ENCODE results near the gene SNRPB.
A peak's percentile ranks its signal among the peaks of the same experiment; 100 is the strongest.

The SNRPB gene

DNA sequence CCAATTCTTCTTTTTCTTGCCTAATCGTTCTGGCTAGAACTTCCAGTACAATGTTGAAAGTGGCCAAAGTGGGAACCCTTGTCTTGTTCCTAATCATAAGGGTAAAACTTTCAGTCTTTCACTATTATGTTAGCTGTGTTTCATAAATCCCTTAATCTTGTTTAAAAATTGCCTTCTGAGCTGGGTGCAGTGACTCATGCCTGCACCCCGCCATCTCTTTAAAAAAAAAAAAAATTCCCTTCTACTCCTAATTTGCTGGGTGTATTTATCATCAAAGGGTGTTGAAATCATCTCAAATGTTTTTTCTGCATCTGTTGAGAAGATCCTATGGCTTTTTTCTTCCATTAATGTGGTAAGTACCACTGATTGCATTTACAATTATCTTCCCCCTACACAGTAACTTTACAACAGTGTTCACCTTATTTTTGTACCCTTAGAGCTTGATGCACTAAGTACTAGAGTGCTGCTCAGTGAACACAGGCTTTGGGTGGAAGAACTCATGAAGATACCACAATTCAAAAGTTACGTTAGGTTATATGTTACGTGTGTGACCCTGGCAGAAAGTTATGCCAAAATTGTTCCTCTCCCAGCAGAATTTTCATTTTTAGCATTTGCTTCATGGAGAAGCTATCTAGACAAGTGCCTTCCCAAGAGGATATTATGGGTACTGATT, 9.7 kb downstream of the SNRPB start:
- TF ChIP-seq, protein P1, sequence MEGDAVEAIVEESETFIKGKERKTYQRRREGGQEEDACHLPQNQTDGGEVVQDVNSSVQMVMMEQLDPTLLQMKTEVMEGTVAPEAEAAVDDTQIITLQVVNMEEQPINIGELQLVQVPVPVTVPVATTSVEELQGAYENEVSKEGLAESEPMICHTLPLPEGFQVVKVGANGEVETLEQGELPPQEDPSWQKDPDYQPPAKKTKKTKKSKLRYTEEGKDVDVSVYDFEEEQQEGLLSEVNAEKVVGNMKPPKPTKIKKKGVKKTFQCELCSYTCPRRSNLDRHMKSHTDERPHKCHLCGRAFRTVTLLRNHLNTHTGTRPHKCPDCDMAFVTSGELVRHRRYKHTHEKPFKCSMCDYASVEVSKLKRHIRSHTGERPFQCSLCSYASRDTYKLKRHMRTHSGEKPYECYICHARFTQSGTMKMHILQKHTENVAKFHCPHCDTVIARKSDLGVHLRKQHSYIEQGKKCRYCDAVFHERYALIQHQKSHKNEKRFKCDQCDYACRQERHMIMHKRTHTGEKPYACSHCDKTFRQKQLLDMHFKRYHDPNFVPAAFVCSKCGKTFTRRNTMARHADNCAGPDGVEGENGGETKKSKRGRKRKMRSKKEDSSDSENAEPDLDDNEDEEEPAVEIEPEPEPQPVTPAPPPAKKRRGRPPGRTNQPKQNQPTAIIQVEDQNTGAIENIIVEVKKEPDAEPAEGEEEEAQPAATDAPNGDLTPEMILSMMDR (IDR thresholded peaks at IDR 0.05), result no peak
- no peak overlapping the region for H3K4me3 ChIP-seq
- H3K27ac ChIP-seq, result no peak overlapping the region
- no peak for DNase-seq (ENCODE audit: low spot score)

DNA sequence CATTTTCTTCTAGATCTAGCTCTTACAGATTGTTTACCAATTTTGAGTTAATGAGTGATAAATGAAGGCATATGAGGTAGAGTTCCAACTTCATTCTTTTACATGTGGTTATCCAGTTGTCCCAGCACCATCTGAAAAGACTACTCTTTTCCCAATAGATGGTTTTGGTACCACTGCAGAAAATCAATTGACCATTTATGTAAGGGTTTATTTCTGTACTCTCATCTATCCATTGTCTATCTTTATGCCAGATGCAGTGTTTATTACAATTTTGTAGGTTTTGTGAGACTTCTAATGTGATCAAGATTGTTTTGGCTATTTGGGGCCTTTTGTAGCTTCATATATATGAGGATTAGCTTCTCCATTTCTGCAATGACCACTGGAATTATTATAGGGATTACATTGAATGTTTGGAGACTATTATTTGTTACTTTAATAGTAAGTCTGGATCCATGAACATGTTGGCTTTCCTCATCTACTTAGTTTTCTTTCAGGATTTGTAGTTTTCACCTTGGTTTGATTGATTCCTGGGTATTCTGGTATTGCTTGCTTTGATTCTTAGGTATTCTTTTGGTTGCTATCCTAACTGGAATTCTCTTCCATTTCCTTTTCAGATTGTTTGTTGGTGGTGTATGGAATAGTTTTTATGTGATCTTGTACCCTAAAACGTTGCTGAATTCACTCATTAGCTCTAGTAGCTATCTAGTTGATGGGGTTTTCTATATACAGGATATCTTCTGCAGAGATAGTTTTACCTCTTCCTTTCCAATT, 10.4 kb downstream of the SNRPB start:
- Histone ChIP-seq H3K27ac (no peak overlapping the region), H3K4me3 (no peak overlapping the region)
- DNase-seq (ENCODE audit: low spot score), result no peak
- TF ChIP-seq, protein P1 (IDR thresholded peaks at IDR 0.05), result no peak

DNA sequence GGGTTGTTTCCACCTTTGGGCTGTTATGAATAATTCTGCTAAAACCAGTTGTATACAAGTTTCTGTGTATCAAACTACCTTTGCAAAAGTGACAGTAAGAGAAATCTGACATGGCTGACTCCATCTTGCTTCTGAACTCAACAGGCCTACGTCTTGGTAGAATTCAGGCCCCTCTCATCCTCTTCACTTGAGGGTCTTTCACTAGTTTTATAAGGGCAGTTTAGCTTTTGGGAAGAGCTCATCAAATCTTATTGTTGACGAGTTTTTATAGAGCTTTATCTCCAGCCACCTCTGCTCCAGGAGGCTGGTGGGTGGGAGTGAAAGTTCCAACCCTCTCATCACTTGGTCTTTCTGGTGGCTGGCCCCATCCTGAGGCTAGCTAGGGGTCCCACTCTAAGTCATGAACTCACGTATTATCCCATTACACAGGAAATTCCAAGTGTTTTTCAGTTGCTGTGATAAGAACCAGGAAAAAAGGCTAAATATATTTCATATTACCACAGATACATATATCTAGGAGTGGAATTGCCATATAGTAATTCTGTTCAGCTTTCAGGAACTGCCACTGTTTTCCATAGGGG, 11.6 kb downstream of the SNRPB start:
- TF ChIP-seq, protein P1 (IDR thresholded peaks at IDR 0.05), result no peak
- Histone ChIP-seq H3K4me3 (no peak overlapping the region), H3K27ac (no peak overlapping the region)
- DNase-seq (ENCODE audit: low spot score), result no peak

DNA sequence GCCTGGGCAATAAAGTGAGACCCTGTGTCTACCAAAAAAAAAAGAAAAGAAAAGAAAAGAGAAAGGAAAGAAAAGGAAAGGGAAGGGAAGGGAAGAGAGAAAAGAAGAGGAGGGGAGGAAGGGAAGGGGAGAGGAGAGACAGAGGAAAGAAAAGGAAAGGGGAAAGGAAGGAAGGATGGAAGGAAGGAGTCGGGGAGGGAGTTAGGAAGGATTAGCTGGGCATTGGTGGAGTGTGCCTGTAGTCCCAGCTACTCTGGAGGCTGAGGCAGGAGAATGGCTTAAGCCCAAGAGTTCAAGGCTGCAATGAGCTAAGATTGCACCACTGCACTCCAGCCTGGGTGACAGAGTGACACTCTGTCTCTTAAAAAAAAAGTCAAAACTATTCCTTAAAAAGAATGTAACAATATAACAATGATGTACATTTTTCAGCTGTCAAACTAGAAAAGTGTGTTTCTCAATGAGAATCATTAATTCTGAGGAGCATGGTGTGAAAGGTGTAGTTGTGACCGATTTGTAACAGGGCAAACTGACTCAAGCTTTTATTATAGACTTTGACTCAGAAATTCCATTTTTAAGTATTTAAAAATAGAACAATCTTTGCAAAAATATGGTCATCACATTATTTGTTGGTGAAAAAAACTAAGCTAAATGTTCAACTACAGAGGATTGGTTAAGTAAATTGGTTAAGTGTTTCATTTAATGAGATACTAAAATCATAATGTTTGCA, 14.7 kb downstream of the SNRPB start:
- TF ChIP-seq, protein P1 (IDR thresholded peaks at IDR 0.05), result no peak
- Histone ChIP-seq H3K27ac (no peak overlapping the region), H3K4me3 (no peak overlapping the region)
- no peak for DNase-seq (ENCODE audit: low spot score)

DNA sequence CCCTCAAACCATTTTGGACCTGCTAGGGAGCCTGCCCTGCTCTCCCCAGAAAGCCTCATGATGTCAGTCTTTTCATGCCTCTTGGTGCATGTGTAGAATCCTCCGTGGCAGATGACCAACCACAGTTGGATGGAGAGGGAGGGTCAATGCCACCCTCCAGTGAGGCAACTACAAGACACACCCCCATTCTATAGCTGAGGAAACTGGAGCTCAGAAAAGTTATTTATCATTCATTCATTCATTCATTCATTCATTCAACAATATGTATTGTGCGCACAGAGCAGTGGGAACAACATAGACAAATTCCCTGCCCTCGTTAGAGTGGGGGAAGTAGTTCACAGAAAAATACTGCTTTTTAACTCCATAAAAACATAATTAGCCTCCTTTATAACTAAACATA, 16.8 kb downstream of the SNRPB start:
- H3K27ac ChIP-seq, result no peak overlapping the region
- no peak for DNase-seq (ENCODE audit: low spot score)
- H3K4me3 ChIP-seq, result no peak overlapping the region
- TF ChIP-seq, protein P1 (IDR thresholded peaks at IDR 0.05), result no peak

DNA sequence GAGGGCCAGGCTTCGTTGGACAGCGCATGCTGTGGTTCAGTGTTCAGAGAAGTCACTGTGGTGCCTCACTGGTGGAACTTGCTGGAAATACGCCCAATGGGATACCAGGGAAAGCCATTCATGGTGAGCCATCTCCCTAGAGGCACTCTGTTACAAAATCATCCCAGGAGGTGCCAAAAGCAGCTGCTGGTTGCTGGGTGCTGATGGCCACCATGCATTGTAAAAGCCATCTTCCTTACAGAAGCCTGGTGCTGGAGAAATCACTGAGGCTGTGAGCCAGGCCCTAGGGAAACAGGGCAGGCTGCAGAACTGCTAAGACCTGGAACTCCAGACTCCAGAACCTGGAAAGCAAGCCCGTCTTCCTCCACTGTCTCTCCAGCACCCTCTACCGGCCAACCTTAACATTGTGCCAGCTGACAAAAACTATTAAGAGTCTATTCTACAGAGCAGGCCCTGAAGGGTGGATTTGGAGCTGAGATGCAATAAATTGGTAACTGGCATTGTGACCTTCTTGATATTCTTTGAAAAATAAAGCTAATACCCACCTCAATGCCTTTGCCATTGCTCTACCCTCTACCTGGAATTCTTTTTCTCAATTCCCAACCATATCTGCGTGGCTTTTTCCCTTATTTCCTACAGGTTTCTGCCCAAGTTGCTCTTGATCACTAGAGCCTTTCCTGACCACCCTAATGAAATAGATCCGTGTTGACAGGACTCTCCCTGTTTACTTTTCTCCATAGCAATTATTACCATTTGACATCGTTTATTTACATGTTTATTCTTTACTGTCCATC, 18.5 kb downstream of the SNRPB start:
- no peak for DNase-seq (ENCODE audit: low spot score)
- H3K27ac ChIP-seq, result no peak overlapping the region
- TF ChIP-seq, protein P1 (IDR thresholded peaks at IDR 0.05), result peak; percentile 83
- no peak overlapping the region for H3K4me3 ChIP-seq

Measured in coronary artery (tissue), 2 donors.